OCI-LY7 (cell line): ENCODE measurements around the gene CACNA2D2. TPM values are rescaled to one million over a fixed set of nuclear protein-coding genes. Genes with fewer than 3 reads are reported as not detected.

Experiments used
- BruUV-seq: library from RNA; stranded (reverse); fragments of 400-500 nt; replicated peaks from 2 replicates; lab custom pipeline; 2021; lab: Mats Ljungman, UMichigan
- CTCF ChIA-PET: fragments of 300-600 bp; sonication (Branson Sonifier 250); formaldehyde crosslinking; loops from one replicate; lab custom pipeline; 2022; ENCODE audit warnings: antibody characterized with exemption; ENCODE audit not compliant: unreplicated experiment; lab: Charles Lee
- POLR2A ChIA-PET: fragments of 300-600 bp; sonication (Branson Sonifier 250); formaldehyde crosslinking; loops from one replicate; lab custom pipeline; 2022; ENCODE audit warnings: antibody characterized with exemption; lab: Charles Lee
- DNase-seq: peaks from one replicate; pipeline ENCODE4 v3.0.0-alpha.2; 2015; ENCODE audit warnings: low spot score
- H2AFZ ChIP-seq: fragments of 200-600 bp; sonication (generic), shearing (Covaris generic); 2 replicates; pipeline ENCODE4 v1.6.1; 2014; ENCODE audit warnings: mild to moderate bottlenecking, antibody characterized with exemption, low read length, moderate library complexity
- H3K27ac ChIP-seq: fragments of 200-600 bp; sonication (generic); 2 replicates; pipeline ENCODE4 v1.5.1; 2014; ENCODE audit warnings: mixed run types, low read depth, mild to moderate bottlenecking, moderate library complexity, low read length, inconsistent platforms; ENCODE audit not compliant: poor library complexity, severe bottlenecking
- H3K36me3 ChIP-seq: fragments of 200-600 bp; sonication (generic); 2 replicates; pipeline ENCODE4 v1.6.1; 2014; ENCODE audit warnings: mild to moderate bottlenecking, antibody characterized with exemption, low read length, moderate library complexity, mixed read lengths; ENCODE audit not compliant: insufficient read depth
- H3K4me1 ChIP-seq: fragments of 200-600 bp; sonication (generic); 2 replicates; pipeline ENCODE4 v1.5.1; 2014; ENCODE audit warnings: mild to moderate bottlenecking, low read length; ENCODE audit not compliant: insufficient read depth, poor library complexity, severe bottlenecking
- H3K4me2 ChIP-seq: fragments of 200-600 bp; sonication (generic); 2 replicates; pipeline ENCODE4 v1.6.1; 2014; ENCODE audit warnings: mild to moderate bottlenecking, low read length
- H3K4me3 ChIP-seq: fragments of 200-600 bp; sonication (generic); 2 replicates; pipeline ENCODE4 v1.5.1; 2014; ENCODE audit warnings: mild to moderate bottlenecking, low read depth, low read length; ENCODE audit not compliant: poor library complexity, severe bottlenecking
- H3K79me2 ChIP-seq: fragments of 200-600 bp; sonication (generic); 2 replicates; pipeline ENCODE4 v1.6.1; 2016; ENCODE audit warnings: low read depth, mild to moderate bottlenecking, low read length, moderate library complexity, mixed read lengths; ENCODE audit not compliant: insufficient read depth
- H3K9me2 ChIP-seq: fragments of 200-600 bp; sonication (generic); 2 replicates; pipeline ENCODE4 v1.6.1; 2016; ENCODE audit warnings: mild to moderate bottlenecking, low read length, mixed read lengths; ENCODE audit not compliant: insufficient read depth
- H3K9me3 ChIP-seq: fragments of 200-600 bp; sonication (generic); 2 replicates; pipeline ENCODE4 v1.6.1; 2014; ENCODE audit warnings: mild to moderate bottlenecking, mixed run types, low read length, mixed read lengths
- H4K20me1 ChIP-seq: fragments of 200-600 bp; sonication (generic); 2 replicates; pipeline ENCODE4 v1.6.1; 2014; ENCODE audit warnings: mild to moderate bottlenecking, antibody characterized with exemption, low read length, moderate library complexity, mixed read lengths; ENCODE audit not compliant: insufficient read depth
- CTCF ChIP-seq: fragments of 200-600 bp; sonication (generic); conservative IDR thresholded peaks from 2 replicates; pipeline ENCODE4 v1.5.1; 2014; ENCODE audit warnings: mild to moderate bottlenecking, antibody characterized with exemption, low read length, moderate library complexity, mixed read lengths
- EZH2phosphoT487 ChIP-seq: fragments of 200-600 bp; sonication (generic); IDR thresholded peaks from 2 replicates; pipeline ENCODE4 v1.6.1; 2018; ENCODE audit warnings: low read depth, borderline replicate concordance, mild to moderate bottlenecking, mixed run types, antibody characterized with exemption, low read length, moderate library complexity, mixed read lengths
- intact Hi-C: fragments of 100-400 bp; cut with micrococcal nuclease; formaldehyde crosslinking; loops from one replicate; pipeline ENCODE4 v1.10.0; 2022; ENCODE audit not compliant: unreplicated experiment
- total RNA-seq, 2 experiments: library from RNA; depleted of rRNA in 1 of 2; stranded (reverse); fragments of >200 nt in 1 of 2; shearing (Covaris generic) in 1 of 2; gene quantifications; 2 replicates each; pipeline ENCODE4 v1.2.3, GENCODE V29; 2014 to 2022

CACNA2D2 gene
- total RNA-seq, 2 experiments from 2014 or later = 0.09 to 0.21 TPM

DNA sequence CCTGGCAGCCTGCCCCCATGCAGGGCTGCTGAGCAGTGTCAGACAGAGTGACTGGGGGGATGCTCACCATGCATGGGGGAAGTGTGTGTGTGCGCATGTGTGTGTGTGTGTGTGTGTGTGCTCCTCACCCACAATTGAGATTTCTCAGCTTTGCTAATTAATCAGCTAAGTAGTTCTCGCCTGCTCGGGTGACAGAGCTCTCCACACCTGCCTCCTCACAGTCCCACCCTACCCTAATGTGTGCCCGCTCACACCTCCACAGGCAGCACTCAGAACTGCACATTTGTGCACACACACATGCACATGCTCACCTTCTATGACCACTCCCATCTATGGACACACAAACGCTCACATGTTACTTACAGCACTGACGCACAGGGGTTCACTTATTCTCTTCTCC lies 37.3 kb downstream of the CACNA2D2 start:
- intact Hi-C loops = no loop called here
- H2AFZ ChIP-seq = no peak overlapping the region
- no peak overlapping the region for H3K27ac ChIP-seq
- POLR2A ChIA-PET = no interaction called here
- DNase-seq = peak; percentile 18
- no peaks in the 10 kb centered on the region for H3K9me3 ChIP-seq
- H3K4me3 ChIP-seq = no peak overlapping the region
- 0 out of 2 replicates have a peak, but pooled peaks have one; percentile 28 for TF ChIP-seq CTCF
- TF ChIP-seq EZH2phosphoT487 = no peak
- H3K36me3 ChIP-seq = no peaks in the 10 kb centered on the region
- CTCF ChIA-PET = no interaction called here
- no peaks in the 10 kb centered on the region for H3K79me2 ChIP-seq
- no peaks in the 10 kb centered on the region for H3K4me1 ChIP-seq
- no peaks in the 10 kb centered on the region for H3K9me2 ChIP-seq
- no peaks in the 10 kb centered on the region for H4K20me1 ChIP-seq
- H3K4me2 ChIP-seq = no peak overlapping the region
- BruUV-seq = no TSS peak

DNA sequence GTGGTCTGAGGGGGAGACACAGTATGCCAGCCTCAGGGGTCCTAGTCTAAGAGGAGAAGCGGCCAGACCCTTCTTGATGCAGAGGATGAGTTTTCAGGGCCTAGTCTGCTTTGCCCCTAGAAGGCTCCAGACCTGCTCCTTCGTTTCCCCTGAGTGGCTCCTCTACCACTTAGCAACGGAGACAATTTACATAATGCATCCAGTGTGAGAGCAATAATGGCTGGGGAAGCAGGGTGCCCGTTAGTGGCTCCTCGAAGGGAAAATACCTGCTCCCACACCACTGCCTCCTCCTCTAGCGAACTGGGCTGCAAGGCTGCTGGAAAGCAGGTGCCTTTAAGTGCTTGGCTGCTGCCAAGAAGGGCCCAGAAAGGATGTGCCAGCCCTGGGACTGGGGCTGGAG lies 38.9 kb downstream of the CACNA2D2 start:
- Histone ChIP-seq H3K9me3 (no peaks in the 10 kb centered on the region), H3K27ac (no peak overlapping the region), H3K4me3 (no peak overlapping the region), H3K9me2 (no peaks in the 10 kb centered on the region), H3K4me2 (no peak overlapping the region), H3K36me3 (no peaks in the 10 kb centered on the region), H4K20me1 (no peaks in the 10 kb centered on the region), H3K79me2 (no peaks in the 10 kb centered on the region), H3K4me1 (no peaks in the 10 kb centered on the region), H2AFZ (no peak overlapping the region)
- no peak for DNase-seq
- CTCF ChIA-PET = no interaction called here
- TF ChIP-seq EZH2phosphoT487 (no peak), CTCF (no peak)
- no TSS peak for BruUV-seq
- intact Hi-C loops = no loop called here
- POLR2A ChIA-PET = no interaction called here

DNA sequence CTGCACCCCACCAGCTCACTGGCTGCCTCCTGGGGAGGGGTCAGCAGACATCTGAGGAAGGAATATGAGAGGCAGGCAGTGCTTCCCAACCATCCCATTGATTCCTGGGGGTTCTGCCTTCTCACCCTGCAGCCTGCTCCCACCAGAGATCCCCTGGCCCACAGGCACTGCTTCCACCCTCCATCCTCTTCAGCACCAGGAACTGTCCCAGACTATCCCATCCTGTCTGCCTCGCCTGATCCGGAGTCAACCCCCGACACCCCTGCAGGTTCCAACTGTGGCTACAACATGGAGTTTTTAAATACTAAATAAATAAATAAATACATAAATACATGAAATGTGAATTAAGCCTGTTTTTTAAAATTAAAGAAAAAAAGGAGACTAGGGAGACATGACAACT lies 43.6 kb downstream of the CACNA2D2 start:
- Histone ChIP-seq H3K9me3 (no peaks in the 10 kb centered on the region), H3K4me2 (no peak overlapping the region), H3K4me3 (no peak overlapping the region), H3K79me2 (no peaks in the 10 kb centered on the region), H3K9me2 (no peaks in the 10 kb centered on the region), H4K20me1 (no peaks in the 10 kb centered on the region), H3K36me3 (no peaks in the 10 kb centered on the region), H3K4me1 (no peaks in the 10 kb centered on the region), H3K27ac (no peak overlapping the region), H2AFZ (no peak overlapping the region)
- POLR2A ChIA-PET = no interaction called here
- DNase-seq = no peak
- no TSS peak for BruUV-seq
- TF ChIP-seq EZH2phosphoT487 = no peak
- TF ChIP-seq CTCF = no peak
- intact Hi-C loops = no loop called here
- CTCF ChIA-PET = no interaction called here
